Stimulated activated CD8-positive, alpha-beta memory T cell treated with anti-CD3 and anti-CD28 coated beads, Interleukin-2, amount 100 ng/mL, for 48 hours (primary cell): ENCODE results near the gene CACNA2D3.

Source experiments
- DNase-seq, 2 donors: peaks; one replicate each; pipeline ENCODE4 v3.0.0-alpha.2; 2020; ENCODE audit warnings: low read depth in 2 of 2

Gene CACNA2D3

GRCh38 chr3:54877730-54878129 lies 755.4 kb downstream of the CACNA2D3 start:
- no peak for DNase-seq

GRCh38 chr3:54878145-54878544 lies 755.8 kb downstream of the CACNA2D3 start:
- DNase-seq: no peak

GRCh38 chr3:54882129-54882833 lies 759.9 kb downstream of the CACNA2D3 start:
- no peak for DNase-seq

- no peak for DNase-seq
Measured at GRCh38 chr3:54888162-54888561, 765.8 kb downstream of the CACNA2D3 start.

GRCh38 chr3:54888873-54889272 lies 766.5 kb downstream of the CACNA2D3 start:
- DNase-seq: no peak

GRCh38 chr3:54889731-54890130 lies 767.4 kb downstream of the CACNA2D3 start:
- no peak for DNase-seq

- no peak for DNase-seq
Measured at GRCh38 chr3:54891540-54891897, 769.2 kb downstream of the CACNA2D3 start.

- DNase-seq: no peak
Measured at GRCh38 chr3:54892168-54892567, 769.8 kb downstream of the CACNA2D3 start.

- no peak for DNase-seq
Measured at GRCh38 chr3:54895613-54896012, 773.3 kb downstream of the CACNA2D3 start.

GRCh38 chr3:54897028-54897711 lies 774.8 kb downstream of the CACNA2D3 start:
- no peak for DNase-seq

GRCh38 chr3:54899273-54899672 lies 776.9 kb downstream of the CACNA2D3 start:
- DNase-seq: no peak

GRCh38 chr3:54900838-54901591 lies 778.7 kb downstream of the CACNA2D3 start:
- DNase-seq: no peak

- DNase-seq: no peak
Measured at GRCh38 chr3:54901906-54902685, 779.7 kb downstream of the CACNA2D3 start.

- no peak for DNase-seq
Measured at GRCh38 chr3:54905261-54905888, 783.0 kb downstream of the CACNA2D3 start.

GRCh38 chr3:54905920-54906319 lies 783.6 kb downstream of the CACNA2D3 start:
- no peak for DNase-seq

- no peak for DNase-seq
Measured at GRCh38 chr3:54906763-54907162, 784.4 kb downstream of the CACNA2D3 start.

GRCh38 chr3:54909191-54909590 lies 786.8 kb downstream of the CACNA2D3 start:
- DNase-seq: no peak

- no peak for DNase-seq
Measured at GRCh38 chr3:54914180-54914579, 791.8 kb downstream of the CACNA2D3 start.

GRCh38 chr3:54915181-54915580 lies 792.8 kb downstream of the CACNA2D3 start:
- DNase-seq: no peak

GRCh38 chr3:54915976-54916375 lies 793.6 kb downstream of the CACNA2D3 start:
- DNase-seq: no peak

GRCh38 chr3:54916732-54917131 lies 794.4 kb downstream of the CACNA2D3 start:
- no peak for DNase-seq

GRCh38 chr3:54917174-54917573 lies 794.8 kb downstream of the CACNA2D3 start:
- no peak for DNase-seq
